Panc1 (cell line): ENCODE results near the gene RAB26. TPM values are rescaled to one million over a fixed set of nuclear protein-coding genes. Genes with fewer than 3 reads are reported as not detected.

Experiments used
- ATAC-seq: fragments of 200-7000 bp; cut with Tn5 transposase; 2 replicates; pipeline ENCODE4 v1.9.1; 2020; ENCODE audit warnings: mild to moderate bottlenecking, moderate library complexity
- BruUV-seq: library from RNA; stranded (reverse); fragments of 400-500 nt; replicated peaks from 2 replicates; lab custom pipeline; 2021; lab: Mats Ljungman, UMichigan
- CTCF ChIA-PET: fragments of 300-600 bp; sonication (Branson Sonifier 250); formaldehyde crosslinking; loops from one replicate; lab custom pipeline; 2022; ENCODE audit warnings: antibody characterized with exemption; lab: Charles Lee
- POLR2A ChIA-PET: fragments of 300-600 bp; sonication (Branson Sonifier 250); formaldehyde crosslinking; loops from one replicate; lab custom pipeline; 2022; ENCODE audit warnings: antibody characterized with exemption; lab: Charles Lee
- DNase-seq: peaks from one replicate; pipeline ENCODE4 v3.0.0-alpha.2; 2010; ENCODE audit warnings: low read depth, low spot score
- H3K27ac ChIP-seq: 2 replicates; pipeline ENCODE4 v1.5.1; 2011; ENCODE audit warnings: mild to moderate bottlenecking, low read length, inconsistent platforms
- H3K27me3 ChIP-seq: fragments of 200-500 bp; sonication (Bioruptor generic); 2 replicates; pipeline ENCODE4 v1.6.0; 2014; ENCODE audit warnings: low read length, inconsistent platforms; ENCODE audit not compliant: control insufficient read depth, insufficient read depth
- H3K36me3 ChIP-seq: fragments of 200-500 bp; sonication (Bioruptor generic); 2 replicates; pipeline ENCODE4 v1.5.1; 2014; ENCODE audit warnings: inconsistent platforms, mild to moderate bottlenecking, low read length, moderate library complexity; ENCODE audit not compliant: control insufficient read depth, insufficient read depth
- H3K4me1 ChIP-seq: 2 replicates; pipeline ENCODE4 v1.5.1; 2011; ENCODE audit warnings: inconsistent platforms, mild to moderate bottlenecking, low read length, moderate library complexity; ENCODE audit not compliant: control insufficient read depth, insufficient read depth
- H3K4me3 ChIP-seq, 2 experiments: 2 replicates each; pipeline ENCODE4 v1.5.1; 2011 to 2012; ENCODE audit warnings: low read depth in 2 of 2, low read length in 2 of 2, mild to moderate bottlenecking in 2 of 2, inconsistent platforms in 1 of 2, moderate library complexity in 1 of 2
- H3K9me3 ChIP-seq: fragments of 200-500 bp; sonication (Bioruptor generic); 2 replicates; pipeline ENCODE4 v1.5.1; 2014; ENCODE audit warnings: low read depth, mild to moderate bottlenecking, inconsistent platforms, low read length, moderate library complexity; ENCODE audit not compliant: control insufficient read depth, insufficient read depth
- CTCF ChIP-seq: fragments of 450-650 bp; IDR thresholded peaks from 2 replicates; pipeline ENCODE4 v1.5.1; 2017; ENCODE audit warnings: mild to moderate bottlenecking
- POLR2AphosphoS5 ChIP-seq: IDR thresholded peaks from 2 replicates; pipeline ENCODE4 v1.6.1; 2012; ENCODE audit warnings: mild to moderate bottlenecking, low read depth, low read length, moderate library complexity
- REST ChIP-seq, 2 experiments: IDR thresholded peaks; 2 replicates each; pipeline ENCODE4 v1.6.1; 2011 to 2012; ENCODE audit warnings: low read depth in 2 of 2, control low read depth in 1 of 2, low read length in 1 of 2, mild to moderate bottlenecking in 1 of 2, moderate library complexity in 1 of 2; ENCODE audit not compliant: insufficient read depth in 1 of 2
- SIN3A ChIP-seq: IDR thresholded peaks from 2 replicates; pipeline ENCODE4 v1.6.1; 2012; ENCODE audit warnings: low read depth, mild to moderate bottlenecking, low read length, moderate library complexity, borderline replicate concordance; ENCODE audit not compliant: insufficient read depth
- TCF7L2 ChIP-seq: IDR thresholded peaks from 2 replicates; pipeline ENCODE4 v1.6.1; 2011; ENCODE audit warnings: mild to moderate bottlenecking, low read depth, low read length, inconsistent platforms
- in situ Hi-C: cut with HindIII; loops from 2 replicates; pipeline ENCODE4 v1.10.0; 2016; ENCODE audit warnings: low sequenced_read_pairs, low pct_unique_long_range_greater_than_20kb
- intact Hi-C: fragments of 100-400 bp; cut with micrococcal nuclease; formaldehyde crosslinking; loops from one replicate; pipeline ENCODE4 v1.10.0; 2022; ENCODE audit not compliant: unreplicated experiment
- total RNA-seq: library from RNA; stranded (reverse); gene quantifications from one replicate; pipeline ENCODE4 v1.2.1, GENCODE V29; 2021; ENCODE audit not compliant: unreplicated experiment

RAB26 gene
- total RNA-seq, 1 experiment from 2014 or later, result 92.2 TPM

GRCh38 chr16:2155091-2155950 lies 6.9 kb downstream of the RAB26 start, which contains the start of gene TRAF7:
TSS of gene TRAF7 (plus strand) at chr16:2155782. CDS start at chr16:2163921, 8,139 bp downstream.
- H3K27ac ChIP-seq, result peak within 1 kb of the TSS; percentile 100
- BruUV-seq, result no TSS peak
- no peak for TF ChIP-seq CTCF
- peak; percentile 96 for TF ChIP-seq SIN3A
- peak; percentile 34; the same call in 1 of the 2 replicates for TF ChIP-seq TCF7L2
- TF ChIP-seq REST (IDR thresholded peaks at IDR 0.05; ENCODE audit: insufficient read depth in 1 of 2, low read depth in 2 of 2, low read length in 1 of 2), result no peak
- peak; percentile 100 for TF ChIP-seq POLR2AphosphoS5
- ChIA-PET CTCF (no interaction called here), POLR2A (interaction anchor here (0.6 to 1.1 kb wide), 6 partner anchors 10 to 132 kb away, joined by 3 to 9 read pairs (median 3); partner anchors contain the start of gene ECI1)
- intact Hi-C loops (no loop called here), in situ Hi-C loops (no loop called here)
- H3K9me3 ChIP-seq, result no peaks in the 10 kb centered on the region
- H3K4me1 ChIP-seq, result peaks cover 58% of the 10 kb centered on the region
- ATAC-seq, result peak; percentile 76
- peaks cover 15% of the 10 kb centered on the region; the same call in 1 of the 2 replicates for H3K36me3 ChIP-seq
- DNase-seq, result peak; percentile 100
- peak within 1 kb of the TSS; percentile 98 to 100 for H3K4me3 ChIP-seq
- H3K27me3 ChIP-seq, result no peaks in the 10 kb centered on the region

- no peaks in the 10 kb centered on the region for H3K9me3 ChIP-seq
- H3K27ac ChIP-seq, result peak overlapping the region; percentile 87
- CTCF ChIA-PET, result no interaction called here
- intact Hi-C loops (no loop called here), in situ Hi-C loops (no loop called here)
- TF ChIP-seq SIN3A (no peak; the same call in 1 of the 2 replicates), POLR2AphosphoS5 (no peak), TCF7L2 (no peak)
- ATAC-seq (no peak), DNase-seq (no peak)
- peak overlapping the region; percentile 98 to 99 for H3K4me3 ChIP-seq
- no peaks in the 10 kb centered on the region for H3K27me3 ChIP-seq
- POLR2A ChIA-PET, result interaction anchor here (0.6 to 0.9 kb wide), 3 partner anchors 41 to 140 kb away, joined by 3 to 9 read pairs (median 3); partner anchors contain the start of gene ECI1
- peaks cover 49% of the 10 kb centered on the region for H3K4me1 ChIP-seq
- peaks cover 15% of the 10 kb centered on the region; the same call in 1 of the 2 replicates for H3K36me3 ChIP-seq
- no TSS peak for BruUV-seq
Measured at GRCh38 chr16:2155977-2156848, 7.8 kb downstream of the RAB26 start.
